LNCAP (cell line): Measurements from ENCODE around the gene GPC6.

ENCODE experiments used
- TF ChIP-seq, protein P1 (sequence below): fragments of 450-650 bp; IDR thresholded peaks from 2 replicates; pipeline ENCODE4 v1.5.1; 2017; ENCODE audit warnings: mild to moderate bottlenecking

Gene GPC6

DNA sequence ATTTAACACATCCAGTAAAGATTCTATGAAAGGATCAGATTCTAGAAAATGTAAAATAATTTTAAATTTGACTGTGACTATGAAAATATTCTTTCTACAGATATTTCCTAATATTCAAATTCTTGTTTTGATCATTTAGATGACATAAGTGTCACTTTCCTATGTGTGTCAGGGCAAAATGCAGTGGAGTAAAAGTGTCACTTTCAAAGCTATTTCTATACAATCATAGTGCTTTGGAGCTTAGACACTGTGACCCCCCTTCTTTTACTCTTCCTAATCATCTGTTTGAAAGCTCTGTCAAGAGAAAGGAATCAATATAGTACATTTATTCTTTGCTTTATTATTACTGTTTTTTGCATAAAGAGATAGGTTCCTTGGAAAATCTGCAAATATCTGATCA, 760.9 kb downstream of the GPC6 start:
- TF ChIP-seq, protein P1, sequence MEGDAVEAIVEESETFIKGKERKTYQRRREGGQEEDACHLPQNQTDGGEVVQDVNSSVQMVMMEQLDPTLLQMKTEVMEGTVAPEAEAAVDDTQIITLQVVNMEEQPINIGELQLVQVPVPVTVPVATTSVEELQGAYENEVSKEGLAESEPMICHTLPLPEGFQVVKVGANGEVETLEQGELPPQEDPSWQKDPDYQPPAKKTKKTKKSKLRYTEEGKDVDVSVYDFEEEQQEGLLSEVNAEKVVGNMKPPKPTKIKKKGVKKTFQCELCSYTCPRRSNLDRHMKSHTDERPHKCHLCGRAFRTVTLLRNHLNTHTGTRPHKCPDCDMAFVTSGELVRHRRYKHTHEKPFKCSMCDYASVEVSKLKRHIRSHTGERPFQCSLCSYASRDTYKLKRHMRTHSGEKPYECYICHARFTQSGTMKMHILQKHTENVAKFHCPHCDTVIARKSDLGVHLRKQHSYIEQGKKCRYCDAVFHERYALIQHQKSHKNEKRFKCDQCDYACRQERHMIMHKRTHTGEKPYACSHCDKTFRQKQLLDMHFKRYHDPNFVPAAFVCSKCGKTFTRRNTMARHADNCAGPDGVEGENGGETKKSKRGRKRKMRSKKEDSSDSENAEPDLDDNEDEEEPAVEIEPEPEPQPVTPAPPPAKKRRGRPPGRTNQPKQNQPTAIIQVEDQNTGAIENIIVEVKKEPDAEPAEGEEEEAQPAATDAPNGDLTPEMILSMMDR, result no peak

DNA sequence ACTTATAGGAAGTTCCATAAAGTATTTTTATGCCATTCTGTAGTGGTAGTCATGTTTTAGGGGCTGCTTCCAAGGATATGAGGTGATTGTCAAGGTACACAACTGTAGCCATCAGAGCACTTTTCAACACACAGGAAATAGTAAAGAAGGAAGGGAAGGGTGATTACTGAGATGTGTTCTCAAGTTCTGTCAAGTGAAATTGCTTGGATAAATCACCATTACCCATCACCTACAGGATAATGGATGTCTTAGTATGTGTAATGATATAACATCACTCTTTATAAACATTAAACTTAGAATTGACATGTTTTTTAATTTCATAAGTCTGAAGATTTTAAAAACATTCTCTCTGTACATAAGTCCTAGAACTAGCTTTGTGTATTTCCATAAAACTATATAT, 765.0 kb downstream of the GPC6 start:
- TF ChIP-seq, protein P1, result no peak

DNA sequence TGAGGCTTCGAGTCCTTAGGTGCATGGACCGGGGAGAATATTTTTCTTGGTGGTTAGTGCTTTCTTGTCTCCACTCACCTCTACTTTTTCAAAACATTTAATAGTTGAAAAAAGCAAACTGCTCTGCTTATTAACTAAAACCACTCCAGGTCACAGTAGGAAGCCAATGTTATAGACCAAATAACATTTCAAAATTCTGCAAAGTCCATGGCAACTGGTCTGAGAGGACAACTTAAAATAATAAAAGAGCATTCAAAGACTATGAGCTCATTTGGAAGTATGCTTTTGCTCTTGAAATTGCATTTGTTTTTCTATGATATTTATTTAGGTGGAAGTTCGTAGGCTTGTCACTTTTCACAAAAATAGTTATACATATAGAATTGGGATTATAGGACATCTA, 769.9 kb downstream of the GPC6 start:
- TF ChIP-seq, protein P1, result no peak

DNA sequence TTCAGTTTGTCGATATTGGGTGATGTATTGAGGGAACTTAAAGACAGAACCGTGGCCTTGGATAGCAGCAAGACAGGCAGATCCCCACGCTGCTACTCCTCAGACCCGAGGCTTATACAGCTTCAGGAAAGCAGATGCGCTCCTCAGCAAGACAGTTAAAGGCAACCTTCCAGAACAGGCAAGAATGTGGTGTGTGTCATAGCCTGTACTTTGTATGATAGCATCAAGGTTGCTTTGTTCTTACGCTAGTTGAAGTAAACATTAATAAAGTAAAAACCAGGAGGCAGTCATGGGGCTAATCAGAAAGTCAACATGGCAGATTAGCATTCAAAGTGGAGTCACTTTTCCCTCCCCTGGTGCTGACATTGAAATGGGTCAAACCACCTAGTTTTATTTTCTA, 779.7 kb downstream of the GPC6 start:
- TF ChIP-seq, protein P1, result no peak

DNA sequence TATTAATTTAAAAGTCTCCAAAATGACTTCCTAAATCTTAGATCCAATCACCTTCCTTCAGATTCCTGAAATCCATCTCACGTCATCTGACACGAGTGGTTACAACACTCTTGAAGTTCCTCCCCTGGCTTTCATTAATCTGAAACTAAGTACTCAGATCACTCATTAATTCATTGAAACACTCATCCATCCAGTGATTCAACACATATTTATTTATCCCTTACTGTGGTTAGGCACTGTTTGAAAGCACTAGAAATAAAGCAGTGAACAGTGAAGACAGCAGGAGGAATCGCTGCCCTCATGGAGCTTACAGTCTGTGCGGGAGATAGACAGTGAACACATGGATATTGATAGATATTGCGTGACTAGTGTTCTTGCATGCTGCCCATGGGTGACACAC, 780.5 kb downstream of the GPC6 start:
- TF ChIP-seq, protein P1, result no peak

DNA sequence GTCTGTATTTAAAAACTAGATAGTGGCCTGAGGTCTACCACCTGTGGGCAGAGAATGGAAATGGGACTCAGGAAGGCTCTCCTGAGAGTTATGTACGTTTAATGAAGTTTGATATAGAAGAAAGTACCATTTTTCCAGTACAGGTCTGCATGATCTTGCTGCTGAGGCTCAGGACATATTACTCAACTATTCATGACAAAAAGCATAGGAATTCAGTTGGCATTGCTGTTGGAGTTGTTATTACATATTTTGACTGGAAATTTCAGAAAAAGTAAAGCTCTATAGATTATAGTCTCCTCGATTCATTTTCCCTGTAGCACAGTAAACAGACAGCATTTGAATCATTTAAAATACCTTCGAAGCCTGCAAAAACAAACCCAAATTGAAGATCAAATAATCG, 783.1 kb downstream of the GPC6 start:
- TF ChIP-seq, protein P1, result no peak

DNA sequence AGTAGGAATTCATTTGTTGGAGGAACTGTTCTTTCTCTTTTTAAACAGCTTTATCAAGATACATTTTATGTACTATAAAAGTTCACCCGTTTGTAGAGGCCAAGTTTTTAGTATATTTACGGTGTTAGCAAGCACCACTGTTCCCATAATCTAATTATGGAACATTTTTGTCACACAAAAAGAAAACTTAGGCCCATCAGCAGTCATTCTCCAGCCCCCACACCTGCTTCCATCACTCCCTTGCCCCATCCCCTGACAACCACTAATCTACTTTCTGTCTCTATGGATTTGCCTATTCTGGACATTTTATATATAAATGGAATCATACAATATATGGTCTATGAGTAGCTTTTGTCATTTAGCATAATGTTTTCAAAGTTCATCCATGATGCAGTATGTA, 787.9 kb downstream of the GPC6 start:
- TF ChIP-seq, protein P1, result no peak

DNA sequence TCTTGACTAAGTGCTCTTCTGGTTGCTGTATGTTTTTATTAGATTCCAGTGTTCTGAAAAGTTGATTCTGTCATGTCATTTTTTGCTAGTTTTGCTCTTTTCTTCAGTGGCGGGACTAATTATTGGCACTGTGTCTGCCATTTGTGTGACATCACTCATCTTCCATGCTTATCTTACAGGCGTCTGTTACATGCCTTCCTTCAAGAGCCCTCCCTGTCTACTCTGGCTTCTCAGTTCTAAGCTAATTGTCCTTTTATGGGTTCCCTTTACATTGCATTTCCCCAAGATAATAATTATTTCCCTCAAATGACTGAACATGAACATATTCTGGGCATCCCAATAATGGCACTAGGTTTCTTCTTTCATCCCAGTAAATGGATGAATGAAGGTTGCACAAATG, 793.8 kb downstream of the GPC6 start:
- TF ChIP-seq, protein P1, result no peak
